NB4 (cell line): Measurements from ENCODE around the gene C6orf118.

Source experiments
- CTCF ChIP-seq: IDR thresholded peaks from one replicate; pipeline ENCODE4 v1.5.1; 2012; ENCODE audit warnings: low read depth, low read length
- MYC ChIP-seq: IDR thresholded peaks from 2 replicates; pipeline ENCODE4 v1.6.1; 2011; ENCODE audit warnings: low read depth, low read length
- POLR2A ChIP-seq: IDR thresholded peaks from 2 replicates; pipeline ENCODE4 v1.6.1; 2011; ENCODE audit warnings: mild to moderate bottlenecking; ENCODE audit not compliant: insufficient read length; ENCODE audit errors: extremely low read depth

DNA sequence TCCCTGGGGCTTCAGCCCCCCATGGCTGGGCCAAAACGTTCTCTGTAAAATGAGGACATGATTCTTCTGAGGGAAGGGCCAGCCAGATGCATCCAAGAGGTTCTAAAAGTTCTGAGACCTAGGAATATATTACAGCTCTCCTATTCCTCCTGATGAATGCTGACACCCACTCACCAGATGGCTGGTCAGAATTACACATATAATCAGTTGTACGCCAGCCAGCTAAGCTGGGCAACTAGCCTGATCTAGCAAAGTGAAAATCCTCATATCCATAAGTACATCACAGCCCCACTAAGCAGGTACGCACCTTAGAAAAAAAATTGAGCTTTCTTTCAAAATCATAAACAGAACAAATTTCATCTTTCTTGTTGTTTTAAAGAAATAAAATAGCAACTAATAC, 34.8 kb downstream of the C6orf118 start:
- TF ChIP-seq CTCF (no peak), POLR2A (no peak), MYC (no peak)
